NCI-H187 (cell line): ENCODE results near the gene SUMF1.

Source experiments
- DNase-seq, 2 experiments: peaks; one replicate each; lab custom pipeline; 2025; lab: John Stamatoyannopoulos, UW

Gene SUMF1

GRCh38 chr3:4385201-4385600 lies 81.9 kb downstream of the SUMF1 start:
- DNase-seq: no peak

GRCh38 chr3:4380013-4380412 lies 87.1 kb downstream of the SUMF1 start:
- no peak for DNase-seq

GRCh38 chr3:4376499-4376898 lies 90.6 kb downstream of the SUMF1 start:
- DNase-seq: no peak

GRCh38 chr3:4375911-4376310 lies 91.2 kb downstream of the SUMF1 start:
- DNase-seq: no peak

- no peak for DNase-seq
These were observed 93.4 kb downstream of the SUMF1 start for GRCh38 chr3:4373669-4374068.

GRCh38 chr3:4362523-4362922 lies 104.5 kb downstream of the SUMF1 start:
- no peak for DNase-seq

GRCh38 chr3:4360817-4361216 lies 106.3 kb downstream of the SUMF1 start:
- no peak for DNase-seq

GRCh38 chr3:4359805-4360502 lies 107.1 kb downstream of the SUMF1 start:
- no peak for DNase-seq

- DNase-seq: no peak
These were observed 108.8 kb downstream of the SUMF1 start for GRCh38 chr3:4358273-4358672.

- no peak for DNase-seq
These were observed 110.3 kb downstream of the SUMF1 start for GRCh38 chr3:4356546-4357410.

GRCh38 chr3:4356220-4356540 lies 110.9 kb downstream of the SUMF1 start:
- no peak for DNase-seq

- no peak for DNase-seq
These were observed 111.5 kb downstream of the SUMF1 start for GRCh38 chr3:4355401-4356219.

GRCh38 chr3:4351872-4352271 lies 115.2 kb downstream of the SUMF1 start:
- DNase-seq: no peak

- DNase-seq: no peak
These were observed 115.8 kb downstream of the SUMF1 start for GRCh38 chr3:4351164-4351855.

GRCh38 chr3:4350789-4351163 lies 116.3 kb downstream of the SUMF1 start:
- DNase-seq: peak in 1 of 2 experiments; percentile 8

GRCh38 chr3:4343258-4343657 lies 123.8 kb downstream of the SUMF1 start:
- DNase-seq: no peak

GRCh38 chr3:4341336-4341675 lies 125.8 kb downstream of the SUMF1 start:
- no peak for DNase-seq

- no peak for DNase-seq
These were observed 126.4 kb downstream of the SUMF1 start for GRCh38 chr3:4340411-4341335.

GRCh38 chr3:4340077-4340410 lies 127.0 kb downstream of the SUMF1 start:
- no peak for DNase-seq

- no peak for DNase-seq
These were observed 128.3 kb downstream of the SUMF1 start for GRCh38 chr3:4338751-4339150.

GRCh38 chr3:4336850-4337546 lies 130.1 kb downstream of the SUMF1 start:
- DNase-seq: no peak
